Upper lobe of left lung (tissue), 6 donors: Measurements from ENCODE around the gene FOXP1. TPM values are rescaled to one million over a fixed set of nuclear protein-coding genes. Genes with fewer than 3 reads are reported as not detected.

Experiments used
- ATAC-seq, 2 donors: fragments of 200-7000 bp; cut with Tn5 transposase; one replicate each; pipeline ENCODE4 v1.9.1; 2022; ENCODE audit warnings: mild to moderate bottlenecking in 2 of 2, moderate library complexity in 2 of 2; ENCODE audit not compliant: low FRiP score in 2 of 2
- DNase-seq, 2 donors: peaks; one replicate each; pipeline ENCODE4 v3.0.0-alpha.2; 2019 to 2020
- H3K27ac ChIP-seq, 4 donors: fragments of 200-600 bp; sonication (generic); one replicate each; pipeline ENCODE4 v1.5.1; 2016 to 2019
- H3K27me3 ChIP-seq, 4 donors: fragments of 200-600 bp; sonication (generic); one replicate each; pipeline ENCODE4 v1.5.1; 2017 to 2019
- H3K36me3 ChIP-seq, 4 donors: fragments of 200-600 bp; sonication (generic); one replicate each; pipeline ENCODE4 v1.5.1; 2016 to 2019
- H3K4me1 ChIP-seq, 4 donors: fragments of 200-600 bp; sonication (generic); one replicate each; pipeline ENCODE4 v1.5.1; 2018 to 2019
- H3K4me3 ChIP-seq, 4 donors: fragments of 200-600 bp; sonication (generic); one replicate each; pipeline ENCODE4 v1.5.1; 2017 to 2019; ENCODE audit warnings: mild to moderate bottlenecking in 2 of 4, moderate library complexity in 1 of 4
- H3K9me3 ChIP-seq, 4 donors: fragments of 200-600 bp; sonication (generic); one replicate each; pipeline ENCODE4 v1.5.1; 2018 to 2019
- EP300 ChIP-seq, 4 donors: sonication (generic); formaldehyde crosslinking; IDR thresholded peaks; one replicate each; pipeline ENCODE4 v1.5.1; 2017; ENCODE audit warnings: antibody characterized with exemption in 4 of 4, control low read depth in 2 of 4
- POLR2A ChIP-seq, 4 donors: fragments of 450-650 bp; IDR thresholded peaks; one replicate each; pipeline ENCODE4 v1.5.1; 2016 to 2017; ENCODE audit warnings: antibody characterized with exemption in 4 of 4, mild to moderate bottlenecking in 2 of 4
- POLR2AphosphoS5 ChIP-seq, 2 donors: sonication (generic); formaldehyde crosslinking; IDR thresholded peaks; one replicate each; pipeline ENCODE4 v1.5.1; 2017; ENCODE audit warnings: antibody characterized with exemption in 2 of 2
- WGBS, 2 donors: methylation state at CpG; one replicate each; pipeline ENCODE4 v1.1.5; 2017 to 2018; 5-methylcytosine and 5-hydroxymethylcytosine counted together
- total RNA-seq, 6 donors: library from RNA; depleted of rRNA in 4 of 6; stranded (reverse); fragments of >200 nt in 4 of 6; gene quantifications; one replicate each; pipeline versions ENCODE4 v1.1.0 to v1.2.1, GENCODE V29; 2016 to 2021
- TF ChIP-seq, protein P1 (sequence below), 6 experiments: fragments of 450-650 bp in 4 of 6; fragments of 200-600 bp in 2 of 6; sonication (generic) in 2 of 6; IDR thresholded peaks; one replicate each; pipeline ENCODE4 v1.5.1; 2016 to 2019; ENCODE audit warnings: antibody characterized with exemption in 6 of 6
- donor health status: DM: no; HTN: no; CAD: no; lungs with moderate emphysema.
- donor health status: DM: no; HTN: yes; CAD: no; lungs with severe emphysema.

The FOXP1 gene
- total RNA-seq, 6 donors from 2014 or later: 103 to 248 (median 134) TPM

DNA sequence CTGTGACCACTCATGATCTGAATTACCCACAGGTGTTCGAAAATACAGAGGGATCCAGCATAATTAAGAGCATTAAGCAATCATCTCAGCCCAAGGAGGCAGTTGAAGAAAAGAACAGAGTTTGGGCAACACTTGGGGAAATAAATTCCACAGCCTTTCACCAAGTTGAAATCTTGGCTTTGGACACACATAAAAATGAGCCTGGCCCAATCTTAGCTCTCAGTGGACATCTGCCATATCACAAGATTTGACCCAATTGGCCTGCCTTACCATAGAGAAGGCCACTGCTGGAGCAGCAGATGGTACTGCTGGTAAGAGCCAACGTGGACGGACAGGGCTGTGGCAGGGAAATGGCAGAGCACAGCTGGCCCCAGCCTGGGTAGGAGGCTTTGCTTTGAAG lies 13.0 kb downstream of the FOXP1 start:
- Histone ChIP-seq H3K36me3 (peaks cover 0 to 4% (median 0%) of the 10 kb centered on the region in 4 donors), H3K4me3 (no peak overlapping the region), H3K27me3 (no peaks in the 10 kb centered on the region), H3K9me3 (no peaks in the 10 kb centered on the region), H3K27ac (no peak overlapping the region), H3K4me1 (peaks cover 0 to 6% (median under 1%) of the 10 kb centered on the region in 4 donors)
- no peak for DNase-seq
- WGBS, 2 donors: 68 to 71% methylated on average over 3 of the region's 3 CpGs
- ATAC-seq: no peak
- TF ChIP-seq, protein P1, sequence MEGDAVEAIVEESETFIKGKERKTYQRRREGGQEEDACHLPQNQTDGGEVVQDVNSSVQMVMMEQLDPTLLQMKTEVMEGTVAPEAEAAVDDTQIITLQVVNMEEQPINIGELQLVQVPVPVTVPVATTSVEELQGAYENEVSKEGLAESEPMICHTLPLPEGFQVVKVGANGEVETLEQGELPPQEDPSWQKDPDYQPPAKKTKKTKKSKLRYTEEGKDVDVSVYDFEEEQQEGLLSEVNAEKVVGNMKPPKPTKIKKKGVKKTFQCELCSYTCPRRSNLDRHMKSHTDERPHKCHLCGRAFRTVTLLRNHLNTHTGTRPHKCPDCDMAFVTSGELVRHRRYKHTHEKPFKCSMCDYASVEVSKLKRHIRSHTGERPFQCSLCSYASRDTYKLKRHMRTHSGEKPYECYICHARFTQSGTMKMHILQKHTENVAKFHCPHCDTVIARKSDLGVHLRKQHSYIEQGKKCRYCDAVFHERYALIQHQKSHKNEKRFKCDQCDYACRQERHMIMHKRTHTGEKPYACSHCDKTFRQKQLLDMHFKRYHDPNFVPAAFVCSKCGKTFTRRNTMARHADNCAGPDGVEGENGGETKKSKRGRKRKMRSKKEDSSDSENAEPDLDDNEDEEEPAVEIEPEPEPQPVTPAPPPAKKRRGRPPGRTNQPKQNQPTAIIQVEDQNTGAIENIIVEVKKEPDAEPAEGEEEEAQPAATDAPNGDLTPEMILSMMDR (IDR thresholded peaks at IDR 0.05): no peak
- TF ChIP-seq POLR2AphosphoS5 (IDR thresholded peaks at IDR 0.05) (no peak), EP300 (IDR thresholded peaks at IDR 0.05) (no peak), POLR2A (IDR thresholded peaks at IDR 0.05) (no peak)

DNA sequence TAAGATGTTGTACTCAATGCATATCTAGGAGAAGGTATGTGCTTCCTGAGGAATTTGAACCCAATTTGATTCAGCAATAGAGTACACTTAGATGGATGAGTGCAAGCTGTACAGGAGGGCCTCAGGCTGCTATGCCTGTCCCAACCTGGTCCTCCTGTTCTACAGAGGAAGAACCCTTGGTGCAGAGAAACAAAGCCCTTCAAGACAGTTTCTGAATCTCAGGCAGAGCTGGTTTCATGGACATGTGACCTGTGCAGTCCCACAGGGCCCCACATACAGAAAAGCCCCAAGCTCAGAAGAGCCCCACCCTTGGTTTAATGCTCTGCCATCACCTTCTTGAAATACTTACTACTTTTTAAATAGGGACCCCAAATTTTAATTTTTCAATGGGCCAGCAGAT lies 15.3 kb downstream of the FOXP1 start:
- Histone ChIP-seq H3K27ac (no peak overlapping the region), H3K9me3 (no peaks in the 10 kb centered on the region), H3K4me1 (peaks cover 0 to 6% (median 2%) of the 10 kb centered on the region in 4 donors), H3K4me3 (no peak overlapping the region), H3K27me3 (no peaks in the 10 kb centered on the region), H3K36me3 (peaks cover 0 to 2% (median 0%) of the 10 kb centered on the region in 4 donors)
- ATAC-seq: no peak
- no peak for DNase-seq
- no peak for TF ChIP-seq EP300 (IDR thresholded peaks at IDR 0.05)
- TF ChIP-seq POLR2A (IDR thresholded peaks at IDR 0.05): no peak
- no peak for TF ChIP-seq POLR2AphosphoS5 (IDR thresholded peaks at IDR 0.05)

- TF ChIP-seq, protein P1 (IDR thresholded peaks at IDR 0.05): no peak
- TF ChIP-seq POLR2A (IDR thresholded peaks at IDR 0.05): no peak
- TF ChIP-seq POLR2AphosphoS5 (IDR thresholded peaks at IDR 0.05): no peak
- no peak for TF ChIP-seq EP300 (IDR thresholded peaks at IDR 0.05)
- Histone ChIP-seq H3K27ac (no peak overlapping the region), H3K27me3 (no peaks in the 10 kb centered on the region), H3K4me1 (peaks cover 0 to 6% (median 2%) of the 10 kb centered on the region in 4 donors), H3K9me3 (no peaks in the 10 kb centered on the region), H3K4me3 (no peak overlapping the region), H3K36me3 (peaks cover 0 to 2% (median 0%) of the 10 kb centered on the region in 4 donors)
- no peak for DNase-seq
- ATAC-seq: no peak
These were observed 16.8 kb downstream of the FOXP1 start for GRCh38 chr3:71566776-71567175.

DNA sequence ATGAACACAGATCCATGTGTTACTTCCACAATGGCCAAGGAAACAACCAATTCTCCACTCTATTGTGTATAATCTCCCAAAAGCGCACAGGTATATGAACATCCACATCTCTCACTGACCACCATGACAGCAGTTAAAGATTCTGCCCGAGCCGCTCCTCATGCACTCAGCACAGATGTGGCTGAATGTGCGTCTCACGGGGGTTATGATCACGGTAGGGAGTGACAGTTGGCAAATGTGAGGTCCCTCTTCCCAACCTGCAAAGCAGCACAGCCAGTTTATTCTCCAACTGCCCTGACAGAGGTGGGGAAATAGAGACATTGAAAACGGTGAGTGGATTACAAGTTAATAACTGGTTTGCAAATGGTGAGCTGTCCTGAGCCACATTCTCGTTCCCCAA lies 17.6 kb downstream of the FOXP1 start:
- Histone ChIP-seq H3K4me3 (no peak overlapping the region), H3K27ac (no peak overlapping the region)
- WGBS, 2 donors: 92 to 93% methylated on average over 8 of the region's 8 CpGs

GRCh38 chr3:71565316-71565715 lies 18.2 kb downstream of the FOXP1 start:
- H3K4me1 ChIP-seq: peaks cover 0 to 3% (median under 1%) of the 10 kb centered on the region in 4 donors
- H3K27me3 ChIP-seq: no peaks in the 10 kb centered on the region
- WGBS, 2 donors: 89 to 91% methylated on average over 7 of the region's 7 CpGs
- no peaks in the 10 kb centered on the region for H3K9me3 ChIP-seq
- ATAC-seq (no peak), DNase-seq (no peak)
- TF ChIP-seq, protein P1 (IDR thresholded peaks at IDR 0.05): no peak
- TF ChIP-seq POLR2AphosphoS5 (IDR thresholded peaks at IDR 0.05): no peak
- TF ChIP-seq POLR2A (IDR thresholded peaks at IDR 0.05): no peak
- no peak overlapping the region for H3K27ac ChIP-seq
- H3K4me3 ChIP-seq: no peak overlapping the region
- peaks cover 0 to 2% (median 0%) of the 10 kb centered on the region in 4 donors for H3K36me3 ChIP-seq

More for the DNA sequence above, 17.6 kb downstream of the FOXP1 start:
- ATAC-seq: no peak
- TF ChIP-seq, protein P1 (IDR thresholded peaks at IDR 0.05): no peak
- TF ChIP-seq EP300 (IDR thresholded peaks at IDR 0.05) (no peak), POLR2AphosphoS5 (IDR thresholded peaks at IDR 0.05) (no peak), POLR2A (IDR thresholded peaks at IDR 0.05) (no peak)
- Histone ChIP-seq H3K4me1 (peaks cover 0 to 6% (median 2%) of the 10 kb centered on the region in 4 donors), H3K9me3 (no peaks in the 10 kb centered on the region), H3K36me3 (peaks cover 0 to 2% (median 0%) of the 10 kb centered on the region in 4 donors), H3K27me3 (no peaks in the 10 kb centered on the region)
- DNase-seq: no peak
